Sigmoid colon (tissue), 4 donors: Measurements from ENCODE around the gene PJVK.

Source experiments
- CTCF ChIP-seq, 4 experiments: fragments of 450-650 bp in 3 of 4; fragments of 200-600 bp in 1 of 4; IDR thresholded peaks; one replicate each; pipeline ENCODE4 v1.5.1; 2016 to 2019; ENCODE audit warnings: antibody characterized with exemption in 4 of 4, mild to moderate bottlenecking in 3 of 4, moderate library complexity in 2 of 4
- POLR2A ChIP-seq, 2 donors: fragments of 450-650 bp; IDR thresholded peaks; one replicate each; pipeline ENCODE4 v1.6.1; 2016; ENCODE audit warnings: antibody characterized with exemption in 2 of 2, mild to moderate bottlenecking in 2 of 2, moderate library complexity in 2 of 2
- POLR2AphosphoS5 ChIP-seq, 4 donors: sonication (generic); formaldehyde crosslinking; IDR thresholded peaks; one replicate each; pipeline ENCODE4 v1.6.1; 2017; ENCODE audit warnings: antibody characterized with exemption in 4 of 4

- TF ChIP-seq CTCF (IDR thresholded peaks at IDR 0.05) = no peak
- TF ChIP-seq POLR2A (IDR thresholded peaks at IDR 0.05) = no peak
- TF ChIP-seq POLR2AphosphoS5 (IDR thresholded peaks at IDR 0.05) = no peak
Observed at GRCh38 chr2:178474560-178474959, 23.4 kb downstream of the PJVK start.
